Epithelial cell of prostate (primary cell): ENCODE results near the gene CCND2.

ENCODE experiments used
- DNase-seq: peaks from one replicate; pipeline ENCODE4 v3.0.0-alpha.2; 2011; ENCODE audit warnings: low read depth, low spot score
- H3K27ac ChIP-seq: fragments of 450-650 bp; 2 replicates; pipeline ENCODE4 v1.5.1; 2017; ENCODE audit warnings: mild to moderate bottlenecking

Gene CCND2

DNA sequence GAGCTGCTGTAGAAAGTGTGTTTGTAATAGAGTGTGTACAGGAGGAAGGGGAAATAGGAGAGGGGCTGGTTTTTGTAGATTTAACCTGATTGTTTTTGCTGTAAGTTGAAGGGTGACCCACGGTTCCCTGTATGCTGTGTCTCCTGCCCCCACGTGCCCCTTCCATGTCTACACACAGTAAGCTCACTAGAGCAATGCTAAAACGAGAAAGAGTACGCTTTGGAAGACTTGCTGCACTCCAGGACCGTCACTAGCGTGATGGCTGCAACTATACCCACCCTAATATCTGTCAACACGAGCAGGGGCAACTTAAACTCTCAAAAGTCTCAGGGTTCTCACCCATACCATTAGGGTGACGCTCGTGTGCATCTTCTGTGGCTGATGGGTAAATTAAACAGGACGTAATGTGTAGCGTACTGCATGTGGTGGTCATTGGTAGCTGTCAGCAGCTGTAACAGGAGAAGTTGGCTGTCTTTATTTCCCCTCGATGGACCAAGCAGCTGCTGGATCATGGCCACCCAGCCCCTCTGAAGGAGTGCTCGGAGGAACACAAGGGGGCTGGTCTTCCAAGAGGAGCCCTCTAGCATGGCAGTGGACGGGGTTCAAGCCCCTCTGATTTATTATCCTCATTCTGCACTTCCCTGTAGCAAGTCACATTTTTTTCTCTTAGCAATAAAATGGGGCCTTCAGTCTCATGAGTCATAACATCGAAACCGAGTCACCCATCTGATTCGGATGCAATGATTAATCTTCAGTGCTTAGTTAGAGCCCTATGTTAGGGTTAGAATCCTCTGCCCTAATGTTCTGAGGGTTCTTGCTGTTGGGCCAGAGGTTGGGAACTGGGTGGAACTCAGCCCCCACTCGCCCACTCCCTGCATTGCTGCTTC is 14.0 kb downstream of the CCND2 start:
- DNase-seq, result no peak
- H3K27ac ChIP-seq, result no peak overlapping the region

DNA sequence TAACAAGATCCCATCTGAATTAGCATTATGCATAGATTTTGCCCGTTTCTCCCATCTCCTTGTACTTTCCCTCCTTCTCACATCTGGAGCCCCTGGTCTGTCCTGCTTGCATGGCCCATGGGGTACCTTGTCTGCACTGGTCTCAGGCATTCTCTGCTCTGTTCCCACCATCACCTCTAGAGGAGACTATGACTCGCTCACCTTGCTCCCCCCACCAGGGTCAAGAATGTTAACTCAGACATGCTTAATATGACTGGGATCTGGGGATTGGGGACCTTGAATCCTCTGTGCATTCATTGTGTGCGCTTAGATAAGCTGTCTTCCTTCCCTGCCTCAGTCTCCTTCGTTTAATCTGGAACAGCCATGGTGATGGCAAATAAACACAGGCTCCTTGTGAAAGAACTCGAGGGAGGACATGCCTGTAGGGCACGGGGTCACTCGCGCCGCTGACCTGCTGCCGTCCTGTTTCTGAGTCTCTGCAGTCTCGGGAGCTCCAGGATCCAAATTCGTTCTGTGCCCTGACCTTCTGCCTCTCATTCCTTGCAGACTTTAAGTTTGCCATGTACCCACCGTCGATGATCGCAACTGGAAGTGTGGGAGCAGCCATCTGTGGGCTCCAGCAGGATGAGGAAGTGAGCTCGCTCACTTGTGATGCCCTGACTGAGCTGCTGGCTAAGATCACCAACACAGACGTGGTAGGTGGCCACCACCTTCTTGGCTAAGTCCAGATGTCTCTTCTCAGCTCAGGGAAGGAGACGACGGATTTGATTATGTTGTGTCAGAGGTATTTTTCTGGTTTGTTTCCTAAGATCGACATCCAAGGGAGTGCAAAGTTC is 15.0 kb downstream of the CCND2 start:
- H3K27ac ChIP-seq, result no peak overlapping the region
- DNase-seq, result no peak

DNA sequence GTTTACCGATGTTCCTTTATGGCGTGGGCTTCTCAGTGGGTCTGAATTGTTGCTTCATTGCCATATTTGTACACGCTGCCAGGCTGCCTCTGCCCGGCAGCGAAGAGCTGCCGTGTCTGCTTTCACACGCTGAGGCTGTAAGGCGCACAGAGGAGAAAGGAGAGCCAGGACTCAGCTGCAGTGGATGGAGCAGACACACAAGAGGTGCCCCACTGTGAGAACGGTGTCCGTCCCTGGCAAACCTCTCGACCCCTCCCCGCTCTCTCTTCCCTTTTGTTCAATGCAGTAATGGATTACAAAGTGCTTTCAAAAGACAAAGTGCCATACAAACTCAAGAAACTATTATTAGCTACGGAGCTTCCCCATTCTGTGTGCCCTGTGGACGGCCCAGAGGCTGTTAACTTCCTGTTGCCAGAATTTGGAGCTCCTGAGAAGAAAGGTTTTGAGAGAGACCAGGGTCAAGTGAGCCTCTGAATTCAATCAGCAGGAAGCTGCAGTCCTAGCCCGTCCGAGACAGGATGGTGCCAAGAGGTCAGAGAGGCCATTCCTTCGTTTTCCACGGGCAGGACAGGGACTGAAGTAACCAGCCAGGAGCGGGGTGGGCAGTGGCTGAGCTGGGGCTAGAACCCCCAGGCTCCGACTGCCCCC is 15.8 kb downstream of the CCND2 start:
- DNase-seq, result no peak
- no peak overlapping the region for H3K27ac ChIP-seq

DNA sequence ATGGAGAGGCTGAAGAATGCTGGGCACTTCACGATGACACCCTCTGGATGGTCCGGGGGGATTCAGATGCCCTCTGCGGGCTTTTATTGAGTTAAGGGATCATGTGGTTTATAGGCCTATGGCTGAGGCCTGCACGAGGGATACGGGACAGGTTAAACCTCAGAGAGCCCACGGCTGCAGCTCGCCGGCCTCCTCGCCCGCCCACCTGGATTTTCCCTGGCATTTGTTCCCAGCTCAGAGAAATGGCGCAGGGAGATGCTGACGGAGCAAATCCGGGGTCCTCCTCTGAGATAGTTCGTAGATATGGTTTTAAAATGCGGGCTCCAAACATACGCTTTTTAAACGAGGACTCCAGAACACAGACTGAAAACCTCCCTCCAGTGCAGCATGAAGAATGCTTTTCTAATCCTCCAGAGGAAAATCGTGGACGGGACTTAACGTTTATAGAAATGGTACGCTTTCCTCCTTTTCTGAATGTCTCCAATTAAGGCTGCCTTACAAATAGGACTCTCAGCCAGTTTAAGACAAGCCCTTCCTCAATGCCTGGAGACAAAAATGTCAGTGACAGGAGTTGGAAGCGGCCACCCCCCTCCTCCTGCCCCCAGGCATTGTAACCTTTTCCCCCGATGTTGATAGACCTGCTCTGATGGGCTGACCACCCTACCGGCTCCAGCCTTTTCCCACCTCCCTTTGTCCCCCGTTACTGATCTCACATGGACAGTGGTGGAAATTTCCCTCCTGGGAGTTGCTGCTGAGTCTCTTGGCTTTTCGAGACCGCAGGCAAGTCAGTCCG is 16.6 kb downstream of the CCND2 start:
- no peak for DNase-seq
- H3K27ac ChIP-seq, result no peak overlapping the region

DNA sequence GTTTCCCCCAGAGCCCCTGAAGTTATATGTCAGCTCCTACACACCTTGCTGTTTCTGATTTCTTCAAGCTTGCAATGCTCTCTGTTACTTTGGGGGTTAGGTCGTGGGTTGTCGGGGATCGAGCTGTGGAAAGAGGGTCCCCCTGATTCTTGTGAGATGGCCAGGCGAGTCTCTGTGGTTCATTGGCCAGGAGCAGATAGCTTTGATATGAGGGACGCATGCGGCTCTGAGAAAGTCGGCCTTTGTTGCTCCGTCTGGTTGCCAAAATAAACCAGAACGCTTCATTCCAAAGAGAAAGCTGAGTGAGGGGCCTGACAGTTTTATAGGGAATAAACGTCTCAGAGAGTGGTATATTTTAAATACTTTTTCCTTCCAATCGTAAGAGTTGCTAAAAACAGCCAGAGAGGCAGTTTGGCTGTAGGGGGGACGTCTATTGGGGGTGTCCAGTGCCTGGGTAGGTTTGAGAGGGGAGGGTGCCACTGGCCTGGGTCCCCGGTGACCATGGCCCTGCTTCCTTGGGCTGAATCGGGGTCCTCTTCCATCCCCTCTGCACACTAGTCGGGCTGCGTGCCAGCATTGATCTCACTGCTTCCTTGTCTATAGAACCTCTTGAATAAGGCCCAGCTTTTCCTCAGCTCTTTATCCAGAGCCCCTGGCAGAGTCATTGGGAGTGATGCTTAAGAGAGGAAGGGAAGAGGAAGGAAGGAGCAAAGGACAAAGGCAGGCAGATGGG is 18.9 kb downstream of the CCND2 start:
- DNase-seq, result no peak

DNA sequence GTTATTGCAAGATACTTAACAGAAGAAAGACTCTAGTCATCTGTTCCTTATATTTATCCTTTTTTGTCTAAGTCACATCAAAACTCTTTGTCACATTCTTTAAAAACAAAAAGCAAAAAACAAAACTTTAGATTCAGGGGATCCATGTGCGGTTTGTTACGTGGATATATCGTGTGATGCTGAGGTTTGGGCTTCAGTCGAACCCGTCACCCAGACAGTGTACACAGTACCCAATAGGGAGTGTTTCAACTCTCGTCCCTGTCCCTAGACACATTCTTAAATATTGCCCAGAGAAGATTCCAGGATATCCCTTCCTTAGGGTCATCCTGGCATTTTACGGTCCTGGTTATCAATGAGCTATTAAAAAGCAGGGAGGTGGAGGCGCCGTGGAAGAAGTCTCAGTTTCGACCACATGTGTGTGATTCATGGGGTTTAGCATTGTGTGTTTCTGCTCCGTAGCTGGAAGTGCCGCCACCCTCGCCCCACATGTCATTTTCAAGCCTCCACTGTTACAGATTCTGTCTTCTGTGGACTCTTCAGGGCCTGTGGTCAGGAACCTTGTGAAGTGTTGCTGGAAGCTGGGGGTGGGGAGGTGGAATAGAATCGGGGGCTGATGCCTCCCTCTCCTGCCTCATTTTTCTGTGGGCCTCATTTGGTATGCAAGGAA is 19.9 kb downstream of the CCND2 start:
- H3K27ac ChIP-seq, result no peak overlapping the region
- DNase-seq, result no peak

More for the DNA sequence above, 18.9 kb downstream of the CCND2 start:
- no peak overlapping the region for H3K27ac ChIP-seq

DNA sequence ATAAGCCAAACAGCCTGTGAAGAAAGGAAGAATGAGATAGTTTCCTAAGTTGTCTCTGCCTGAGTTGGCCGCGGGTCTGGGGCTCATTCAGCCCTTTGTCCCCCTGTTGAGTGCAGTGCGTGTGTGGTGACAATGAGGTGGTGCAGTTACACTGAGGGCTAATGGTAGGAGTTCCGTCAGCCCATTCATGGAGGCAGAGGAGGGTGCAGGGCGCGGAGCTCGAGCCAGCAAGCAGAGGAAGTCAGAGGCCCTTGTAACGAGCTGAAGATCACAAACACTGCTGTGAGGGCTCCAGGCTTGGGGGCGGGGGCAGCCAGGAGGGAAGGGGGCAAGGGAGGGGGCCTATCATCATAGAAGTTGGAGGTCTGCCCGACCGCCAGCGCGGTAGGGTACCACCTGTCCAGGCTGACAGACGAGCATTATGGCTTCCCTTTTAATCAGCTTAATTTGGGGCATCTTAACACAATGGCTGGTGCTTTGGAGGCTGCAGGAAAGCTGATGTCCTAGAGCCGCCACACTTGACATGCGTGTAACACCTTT is 20.5 kb downstream of the CCND2 start:
- DNase-seq, result no peak
- H3K27ac ChIP-seq, result no peak overlapping the region

DNA sequence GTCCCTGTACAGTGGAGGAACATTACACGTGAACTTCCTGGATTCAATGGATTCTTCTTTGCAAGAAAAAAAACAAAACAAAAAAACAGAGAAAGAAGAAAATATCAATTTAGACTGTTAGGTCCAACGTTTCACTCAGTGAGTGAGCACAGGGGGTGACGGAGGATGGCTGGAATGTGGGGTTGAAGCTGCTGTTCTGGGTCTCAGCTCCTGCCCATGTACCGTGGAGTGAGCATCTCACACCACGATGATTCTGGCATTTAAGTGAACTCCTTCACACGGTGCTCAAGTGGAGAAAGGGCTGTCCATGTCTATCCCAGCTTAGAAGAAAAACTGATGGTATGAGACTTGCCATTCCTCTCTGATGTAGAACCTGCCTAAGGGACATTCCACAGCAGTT is 23.2 kb downstream of the CCND2 start:
- H3K27ac ChIP-seq, result no peak overlapping the region
- no peak for DNase-seq

DNA sequence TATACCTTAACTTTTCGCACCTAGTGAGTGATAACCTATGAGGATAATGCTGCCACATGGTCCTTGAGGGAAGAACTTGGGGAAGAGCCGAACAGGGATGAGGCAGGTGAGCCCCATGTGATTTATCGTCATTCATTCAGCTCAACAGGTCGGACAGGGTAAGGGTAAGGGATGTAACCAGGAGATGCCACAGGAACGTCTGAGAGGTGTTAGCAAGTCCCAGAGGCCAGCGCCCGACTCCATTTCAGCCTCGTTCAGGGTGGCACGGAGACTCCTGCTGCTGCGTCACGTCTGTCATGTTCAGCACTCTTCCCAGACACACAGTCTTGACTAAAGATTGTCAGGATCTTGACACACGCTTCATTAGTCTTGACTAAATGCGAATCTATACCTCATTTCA is 24.1 kb downstream of the CCND2 start:
- no peak overlapping the region for H3K27ac ChIP-seq
- no peak for DNase-seq

DNA sequence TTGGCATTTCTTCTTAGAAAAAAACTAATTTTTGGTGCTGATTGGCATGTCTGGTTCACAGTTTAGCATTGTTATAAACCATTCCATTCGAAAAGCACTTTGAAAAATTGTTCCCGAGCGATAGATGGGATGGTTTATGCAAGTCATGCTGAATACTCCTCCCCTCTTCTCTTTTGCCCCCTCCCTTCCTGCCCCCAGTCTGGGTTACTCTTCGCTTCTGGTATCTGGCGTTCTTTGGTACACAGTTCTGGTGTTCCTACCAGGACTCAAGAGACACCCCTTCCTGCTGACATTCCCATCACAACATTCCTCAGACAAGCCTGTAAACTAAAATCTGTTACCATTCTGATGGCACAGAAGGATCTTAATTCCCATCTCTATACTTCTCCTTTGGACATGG is 27.3 kb downstream of the CCND2 start:
- no peak for DNase-seq

DNA sequence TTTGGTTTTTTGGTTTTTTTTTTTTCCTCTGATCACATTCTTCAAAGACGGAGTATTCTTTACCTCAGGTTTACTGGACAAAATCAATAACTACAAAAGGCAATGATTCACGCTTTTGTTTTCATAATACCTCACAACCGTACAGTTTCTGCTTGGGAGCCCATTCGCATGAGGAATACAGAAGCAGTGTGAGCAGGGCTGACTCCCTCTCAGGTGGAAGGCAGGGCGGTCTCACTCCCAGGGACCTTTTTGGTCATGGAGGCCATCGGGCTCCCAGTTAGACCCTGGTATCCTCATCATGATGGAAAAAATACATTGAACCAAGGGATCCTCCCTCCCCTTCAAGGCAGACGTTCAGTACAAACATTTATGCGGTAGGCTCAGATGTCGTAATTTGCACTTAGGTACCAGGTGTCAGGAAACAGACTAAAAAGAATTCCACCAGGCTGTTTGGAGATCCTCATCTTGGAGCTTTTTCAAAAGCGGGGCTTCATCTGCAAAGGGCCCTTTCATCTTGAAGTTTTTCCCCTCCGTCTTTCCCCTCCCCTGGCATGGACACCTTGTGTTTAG is 28.5 kb downstream of the CCND2 start:
- DNase-seq, result no peak
- H3K27ac ChIP-seq, result no peak overlapping the region

More for the DNA sequence above, 27.3 kb downstream of the CCND2 start:
- no peak overlapping the region for H3K27ac ChIP-seq

DNA sequence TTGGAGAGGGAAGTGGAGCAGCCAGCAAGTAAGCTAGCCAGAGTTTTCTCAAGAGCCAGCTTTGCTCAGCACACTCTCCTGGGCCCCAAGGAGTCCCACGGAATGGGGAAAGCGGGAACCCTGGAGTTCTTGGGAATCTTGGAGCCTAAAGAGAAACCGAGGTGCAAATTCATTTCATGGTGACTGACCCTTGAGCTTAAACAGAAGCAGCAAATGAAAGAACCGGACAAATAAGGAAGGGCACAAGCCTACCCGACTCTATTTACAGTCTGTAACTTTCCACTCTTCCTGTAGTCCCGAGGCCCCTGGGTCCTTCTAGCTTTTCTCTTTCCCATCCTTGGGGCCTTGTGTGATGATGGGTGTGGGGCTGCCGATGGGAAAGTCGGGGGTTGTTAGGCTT is 29.3 kb downstream of the CCND2 start:
- DNase-seq, result no peak
- no peak overlapping the region for H3K27ac ChIP-seq

DNA sequence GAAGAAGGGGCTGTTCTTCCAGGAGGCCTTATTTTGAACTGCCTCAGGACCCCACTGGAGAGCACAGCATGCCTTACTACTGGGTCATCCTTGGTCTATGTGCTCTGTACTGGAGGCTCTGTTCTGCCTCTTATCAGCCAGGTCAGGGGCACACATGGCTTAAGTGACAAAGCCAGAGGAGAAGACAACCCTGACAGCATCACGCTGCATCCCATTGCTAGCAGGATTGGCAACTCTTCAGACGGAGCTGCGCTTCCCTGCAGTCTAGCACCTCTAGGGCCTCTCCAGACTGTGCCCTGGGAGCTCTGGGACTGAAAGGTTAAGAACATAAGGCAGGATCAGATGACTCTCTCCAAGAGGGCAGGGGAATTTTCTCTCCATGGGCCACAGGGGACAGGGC is 30.2 kb downstream of the CCND2 start:
- no peak overlapping the region for H3K27ac ChIP-seq
- DNase-seq, result no peak

DNA sequence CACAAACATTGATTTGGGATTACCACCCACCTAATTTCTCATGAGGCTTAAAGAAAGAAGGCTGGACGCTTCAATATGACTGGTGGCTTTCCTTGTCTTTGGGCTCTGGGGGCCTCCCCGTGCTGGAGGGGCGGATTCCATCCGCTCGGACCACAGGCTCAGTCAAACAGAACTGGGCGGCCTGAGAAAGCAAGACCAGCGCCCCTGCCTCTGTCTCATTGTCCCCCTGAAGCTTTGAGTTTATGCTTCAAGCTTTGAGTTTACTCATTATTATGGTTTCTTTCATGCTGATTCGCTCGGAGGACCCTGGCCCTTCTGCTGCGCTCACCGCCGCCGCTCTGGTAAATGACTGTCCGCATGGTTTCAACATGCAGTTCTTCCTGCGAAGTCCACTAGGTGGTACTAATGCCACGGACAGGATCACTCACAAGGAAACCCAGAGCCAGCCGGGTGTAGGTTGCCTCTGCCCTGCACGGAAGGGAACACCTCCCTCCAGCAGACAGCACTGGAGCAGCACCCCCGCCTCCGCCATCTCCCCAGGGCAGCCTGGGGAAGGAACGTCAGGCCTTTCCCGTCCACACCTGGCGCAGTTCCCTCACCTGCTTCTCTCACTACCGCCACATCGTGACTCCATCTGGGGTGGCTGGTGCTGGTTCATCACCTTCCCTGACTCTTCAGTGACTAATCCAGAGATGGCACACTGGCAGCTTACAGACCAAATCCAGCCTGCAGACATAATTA is 34.2 kb downstream of the CCND2 start:
- peak overlapping the region; percentile 45 for H3K27ac ChIP-seq

DNA sequence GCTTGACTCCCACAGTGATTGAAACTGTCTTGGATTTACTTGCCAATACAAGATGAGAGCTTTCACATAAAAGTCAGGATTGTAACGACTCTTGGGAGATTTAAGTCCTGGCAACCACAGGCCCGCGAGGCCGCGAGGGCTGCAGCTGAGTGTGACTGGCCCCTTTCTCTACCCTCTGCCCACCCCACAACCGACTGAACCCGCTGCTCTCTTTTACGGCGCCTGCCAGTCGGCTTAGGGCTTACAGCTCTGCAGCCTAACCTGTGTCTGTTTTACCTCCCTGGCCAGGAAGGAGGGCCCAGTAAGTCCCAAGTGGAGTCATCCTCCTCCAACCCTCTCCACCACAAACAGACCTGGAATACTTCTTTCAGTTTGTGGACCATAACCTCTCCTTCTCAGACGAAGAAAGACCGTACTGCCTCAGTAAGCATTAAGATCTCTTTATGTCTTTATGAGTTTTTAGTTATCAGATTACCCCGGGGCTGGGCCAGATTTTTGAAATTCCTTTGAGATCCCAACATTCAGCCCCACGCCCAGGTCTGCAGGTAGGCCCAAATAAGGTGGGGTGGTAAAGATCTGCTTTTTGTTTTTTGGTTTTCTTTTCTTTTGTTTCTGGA is 34.9 kb downstream of the CCND2 start:
- no peak for DNase-seq
- H3K27ac ChIP-seq, result peak overlapping the region; percentile 45

More for the DNA sequence above, 34.2 kb downstream of the CCND2 start:
- peak; percentile 95 for DNase-seq

DNA sequence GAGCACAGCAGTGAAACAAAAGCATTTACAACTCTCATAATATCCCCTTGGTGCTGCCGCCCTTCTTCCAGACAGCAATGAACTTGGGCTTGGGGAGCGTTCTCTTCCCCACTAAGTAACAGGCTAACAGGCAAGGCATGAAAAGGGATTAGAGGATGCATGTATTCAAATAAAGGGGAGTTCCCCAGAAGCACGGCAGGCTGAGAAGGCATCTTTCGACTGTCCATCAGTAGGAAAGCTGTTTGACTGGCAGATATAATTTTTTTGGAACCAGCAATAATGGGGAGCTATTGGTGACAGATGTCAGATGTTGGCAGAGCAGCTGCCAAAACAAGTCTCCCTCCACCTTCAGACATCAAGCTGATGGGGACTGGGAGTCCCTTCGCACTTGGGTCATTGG is 38.2 kb downstream of the CCND2 start:
- DNase-seq, result no peak
- H3K27ac ChIP-seq, result no peak overlapping the region

DNA sequence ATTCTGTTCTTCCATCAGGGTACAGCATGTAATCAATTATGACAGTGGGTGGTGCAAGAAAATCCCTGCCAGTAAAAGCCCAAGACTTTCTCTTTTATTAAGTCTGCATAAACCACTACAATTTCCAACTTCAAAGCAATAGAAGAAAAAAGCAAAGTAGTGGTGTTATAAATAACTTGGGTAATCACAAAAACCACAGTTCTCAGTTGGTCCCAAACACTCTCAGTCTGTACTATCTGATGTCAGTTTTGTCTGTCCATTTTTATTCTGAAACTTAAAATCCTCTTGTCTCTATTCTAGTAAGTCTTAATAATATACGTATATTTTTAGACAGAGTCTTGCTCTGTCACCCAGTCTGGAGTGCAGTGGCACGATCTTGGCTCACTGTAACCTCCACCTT is 38.7 kb downstream of the CCND2 start:
- no peak for DNase-seq
- H3K27ac ChIP-seq, result no peak overlapping the region
